Fibroblast of lung (primary cell): ENCODE measurements around the gene MYH10.

Experiments used
- CTCF ChIP-seq, 2 donors: IDR thresholded peaks in 1 of 2; conservative IDR thresholded peaks in 1 of 2; 1 replicate in 1 of 2; 2 replicates in 1 of 2; pipeline ENCODE4 v1.5.1; 2011 to 2012; ENCODE audit warnings: low read length in 2 of 2, control low read depth in 1 of 2, inconsistent platforms in 1 of 2, low read depth in 1 of 2, mild to moderate bottlenecking in 1 of 2
- EZH2 ChIP-seq: IDR thresholded peaks from 2 replicates; pipeline ENCODE4 v1.5.1; 2012; ENCODE audit warnings: low read length, control low read depth, mild to moderate bottlenecking; ENCODE audit errors: missing control alignments

GRCh38 chr17:8593830-8594229 lies 36.7 kb downstream of the MYH10 start:
- TF ChIP-seq CTCF (conservative IDR thresholded peaks at IDR 0.05 in 1 of 2, IDR thresholded peaks at IDR 0.05 in 1 of 2; ENCODE audit: low read depth in 1 of 2, low read length in 2 of 2) (no peak), EZH2 (no peak)
